ENCODE data around the gene CELA2B.

The CELA2B gene

DNA sequence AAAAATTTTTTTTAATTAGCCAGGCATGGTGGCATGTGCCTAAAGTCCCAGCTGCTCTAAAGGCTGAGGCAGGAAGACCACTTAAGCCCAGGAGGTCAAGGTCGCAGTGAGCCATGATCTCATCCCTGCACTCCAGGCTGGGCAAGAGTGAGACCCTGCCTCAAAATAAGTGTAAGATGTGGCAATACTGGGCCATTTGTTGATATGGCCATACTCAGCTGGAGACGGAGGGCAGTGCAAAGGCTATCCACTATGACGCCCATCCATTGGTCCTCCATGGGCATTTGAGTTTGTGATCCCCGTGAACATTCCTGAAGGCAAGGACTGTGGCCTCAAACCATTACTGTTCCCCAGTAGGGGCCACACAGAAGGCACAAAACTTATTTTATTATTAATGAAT, 46.6 kb downstream of the CELA2B start:
- no peak for DNase-seq (ENCODE audit: low read depth)

DNA sequence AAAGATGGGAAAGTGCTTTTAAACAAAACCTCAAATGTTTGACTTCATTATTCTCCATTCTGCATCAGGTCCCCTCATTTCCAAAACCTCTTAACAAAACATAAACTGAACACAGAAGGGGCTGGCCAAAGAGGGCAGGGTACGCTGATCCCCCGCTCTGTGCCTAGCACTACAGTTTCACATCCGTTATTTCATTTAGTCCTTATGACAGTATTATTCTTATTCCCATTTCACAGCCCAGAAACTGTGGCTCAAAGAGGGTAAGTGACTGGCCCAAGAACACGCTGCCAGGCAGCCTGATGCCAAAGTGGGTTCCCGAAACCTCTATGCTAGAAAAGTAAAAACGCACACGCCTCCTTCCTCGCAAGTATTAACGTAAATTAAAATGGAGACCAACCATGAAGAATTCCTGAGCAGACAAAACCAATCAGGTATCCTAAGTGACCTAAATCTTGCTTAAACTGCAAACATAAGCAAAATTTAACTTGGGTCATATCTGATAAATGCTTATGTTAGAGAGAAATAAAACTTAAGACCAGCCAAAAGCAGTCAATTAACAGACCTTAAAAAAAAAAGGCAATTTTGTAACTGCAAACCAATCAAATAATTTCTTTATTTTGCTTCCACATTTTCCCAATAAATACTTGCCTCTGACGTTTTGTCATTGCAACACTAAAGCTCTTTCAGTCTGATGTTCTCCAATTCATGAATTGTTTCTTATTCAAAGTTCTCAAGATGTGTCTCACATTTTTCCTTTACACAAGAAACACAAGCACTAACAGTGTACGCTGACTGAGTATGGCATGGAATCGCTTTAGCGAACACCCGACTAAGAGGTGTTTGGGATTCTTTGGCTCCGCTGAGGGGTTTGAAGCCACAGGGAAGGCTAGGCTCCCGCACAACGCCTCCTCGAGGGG, 47.5 kb downstream of the CELA2B start:
- peak overlapping the region; percentile 82 for H3K4me3 ChIP-seq (ENCODE audit: low read length)
- peak; percentile 18 for DNase-seq (ENCODE audit: low read depth)
- TF ChIP-seq, protein P1, sequence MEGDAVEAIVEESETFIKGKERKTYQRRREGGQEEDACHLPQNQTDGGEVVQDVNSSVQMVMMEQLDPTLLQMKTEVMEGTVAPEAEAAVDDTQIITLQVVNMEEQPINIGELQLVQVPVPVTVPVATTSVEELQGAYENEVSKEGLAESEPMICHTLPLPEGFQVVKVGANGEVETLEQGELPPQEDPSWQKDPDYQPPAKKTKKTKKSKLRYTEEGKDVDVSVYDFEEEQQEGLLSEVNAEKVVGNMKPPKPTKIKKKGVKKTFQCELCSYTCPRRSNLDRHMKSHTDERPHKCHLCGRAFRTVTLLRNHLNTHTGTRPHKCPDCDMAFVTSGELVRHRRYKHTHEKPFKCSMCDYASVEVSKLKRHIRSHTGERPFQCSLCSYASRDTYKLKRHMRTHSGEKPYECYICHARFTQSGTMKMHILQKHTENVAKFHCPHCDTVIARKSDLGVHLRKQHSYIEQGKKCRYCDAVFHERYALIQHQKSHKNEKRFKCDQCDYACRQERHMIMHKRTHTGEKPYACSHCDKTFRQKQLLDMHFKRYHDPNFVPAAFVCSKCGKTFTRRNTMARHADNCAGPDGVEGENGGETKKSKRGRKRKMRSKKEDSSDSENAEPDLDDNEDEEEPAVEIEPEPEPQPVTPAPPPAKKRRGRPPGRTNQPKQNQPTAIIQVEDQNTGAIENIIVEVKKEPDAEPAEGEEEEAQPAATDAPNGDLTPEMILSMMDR (conservative IDR thresholded peaks at IDR 0.05; ENCODE audit: low read depth, low read length) = no peak

More for the DNA sequence above, 46.6 kb downstream of the CELA2B start:
- H3K4me3 ChIP-seq (ENCODE audit: low read length) = no peak overlapping the region
- TF ChIP-seq, protein P1 (conservative IDR thresholded peaks at IDR 0.05; ENCODE audit: low read depth, low read length) = no peak

GRCh38 chr1:15524021-15524282, 48.0 kb downstream of the CELA2B start, which contains the start of gene CASP9:
CASP9 (minus strand) TSS chr1:15524215; CDS start chr1:15524200, 15 bp downstream.
- peak within 1 kb of the TSS; percentile 82 for H3K4me3 ChIP-seq (ENCODE audit: low read length)
- no peak for DNase-seq (ENCODE audit: low read depth)
- TF ChIP-seq, protein P1 (conservative IDR thresholded peaks at IDR 0.05; ENCODE audit: low read depth, low read length) = no peak

- TF ChIP-seq, protein P1 (conservative IDR thresholded peaks at IDR 0.05; ENCODE audit: low read depth, low read length) = no peak
- DNase-seq (ENCODE audit: low read depth) = peak; percentile 78
- peak overlapping the region; percentile 82 for H3K4me3 ChIP-seq (ENCODE audit: low read length)
These were observed 48.6 kb downstream of the CELA2B start for GRCh38 chr1:15524283-15525049.

DNA sequence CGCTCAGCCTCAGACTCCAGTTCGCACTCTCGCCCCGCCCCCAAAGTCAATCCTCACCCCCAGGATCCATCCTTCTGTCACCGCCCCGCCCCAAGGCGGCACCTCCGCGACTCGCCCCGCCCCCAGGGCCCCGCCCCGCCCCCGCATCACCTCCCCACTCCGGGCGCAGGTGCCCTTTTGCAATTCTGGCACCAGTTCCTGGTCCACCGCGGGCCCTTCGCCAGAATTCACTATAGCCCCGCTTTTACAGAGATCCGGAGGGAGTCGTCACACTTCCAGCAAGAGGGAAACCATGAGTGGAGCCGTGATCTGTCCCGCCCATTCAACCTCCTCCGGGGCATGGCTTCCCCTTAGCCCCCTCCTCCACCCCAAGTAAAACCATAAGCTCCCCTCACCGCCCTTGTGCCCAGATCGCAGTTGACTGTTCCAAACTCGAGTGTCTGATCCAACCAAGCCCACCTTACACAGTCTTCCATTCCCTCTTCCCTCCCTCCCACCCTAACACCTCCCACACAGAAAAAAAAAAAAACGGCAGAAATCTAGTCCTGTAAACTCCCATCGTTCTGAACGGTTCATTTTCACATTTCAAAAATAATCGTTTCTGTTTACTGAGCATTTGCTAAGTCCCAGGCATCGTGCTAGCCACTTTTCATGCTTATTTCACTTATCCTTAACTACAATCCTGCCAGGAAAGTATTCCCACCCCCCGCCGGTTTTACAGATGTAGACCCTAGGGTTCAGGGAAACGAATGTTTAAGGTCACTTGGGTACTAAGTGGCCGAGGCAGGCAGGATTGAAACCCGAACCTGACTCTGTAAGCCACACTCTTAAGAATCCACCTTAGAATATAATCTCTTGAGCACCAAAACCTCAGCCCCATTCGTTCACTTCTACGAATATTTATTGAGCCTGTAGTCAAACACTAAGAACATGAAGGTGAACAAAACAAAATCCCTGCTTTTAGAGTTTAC, 49.4 kb downstream of the CELA2B start:
- DNase-seq (ENCODE audit: low read depth) = peak; percentile 90
- H3K4me3 ChIP-seq (ENCODE audit: low read length) = peak overlapping the region; percentile 73
- TF ChIP-seq, protein P1 (conservative IDR thresholded peaks at IDR 0.05; ENCODE audit: low read depth, low read length) = no peak

GRCh38 chr1:15526021-15526489, 50.2 kb downstream of the CELA2B start:
- TF ChIP-seq, protein P1 (conservative IDR thresholded peaks at IDR 0.05; ENCODE audit: low read depth, low read length) = no peak
- peak overlapping the region; percentile 73 for H3K4me3 ChIP-seq (ENCODE audit: low read length)
- peak; percentile 3 for DNase-seq (ENCODE audit: low read depth)

Measured in retinal pigment epithelial cell (primary cell).